Renal pelvis (tissue), 4 donors: Measurements from ENCODE around the gene GH1. TPM values are rescaled to one million over a fixed set of nuclear protein-coding genes. Genes with fewer than 3 reads are reported as not detected.
A peak's percentile ranks its signal among the peaks of the same experiment; 100 is the strongest.
"Not testable (repeated sequence)": the region's sequence is repeated elsewhere in the genome, so short reads cannot be mapped to it uniquely, and the experiment has no call there.

Experiments
- DNase-seq: peaks from one replicate; pipeline ENCODE4 v3.0.0-alpha.2; 2013
- polyA plus RNA-seq, 3 donors: library from polyadenylated mRNA; unstranded; fragments of 120-200 nt; gene quantifications; one replicate each; pipeline ENCODE4 v1.2.1, GENCODE V29; 2013; ENCODE audit not compliant: insufficient read length in 3 of 3

Gene GH1
- polyA plus RNA-seq, 3 donors = 0.16 TPM; not detected in 2

- no peak for DNase-seq
Observed at GRCh38 chr17:63927464-63928171, 9.0 kb upstream of the GH1 start.

- no peak for DNase-seq
Observed at GRCh38 chr17:63926164-63926563, 7.5 kb upstream of the GH1 start.

- no peak for DNase-seq
Observed at GRCh38 chr17:63925615-63926014, 7.0 kb upstream of the GH1 start.

GRCh38 chr17:63922402-63922801, 3.8 kb upstream of the GH1 start:
- not testable (repeated sequence) for DNase-seq

GRCh38 chr17:63920779-63921178, 2.1 kb upstream of the GH1 start:
- not testable (repeated sequence) for DNase-seq

- not testable (repeated sequence) for DNase-seq
Observed at GRCh38 chr17:63920050-63920449, 1.4 kb upstream of the GH1 start.

GRCh38 chr17:63919311-63919723, 678 bp upstream of the GH1 start:
- peak; percentile 41 for DNase-seq

GRCh38 chr17:63918305-63918704, 334 bp downstream of the GH1 start:
- no peak for DNase-seq

GRCh38 chr17:63917646-63918045, 993 bp downstream of the GH1 start:
- DNase-seq = no peak

GRCh38 chr17:63917206-63917605, 1.4 kb downstream of the GH1 start:
- DNase-seq = not testable (repeated sequence)

GRCh38 chr17:63916566-63917185, 2.0 kb downstream of the GH1 start:
- no peak for DNase-seq

GRCh38 chr17:63915753-63916152, 2.9 kb downstream of the GH1 start:
- not testable (repeated sequence) for DNase-seq

GRCh38 chr17:63914471-63914870, 4.2 kb downstream of the GH1 start:
- DNase-seq = no peak

GRCh38 chr17:63911657-63912100, 7.0 kb downstream of the GH1 start:
- no peak for DNase-seq

GRCh38 chr17:63911041-63911635, 7.5 kb downstream of the GH1 start, which contains the start of gene CSHL1:
Gene CSHL1 (minus strand): TSS chr17:63911258. CDS start chr17:63911196, 62 bp downstream.
- no peak for DNase-seq

GRCh38 chr17:63910096-63910495, 8.5 kb downstream of the GH1 start:
- no peak for DNase-seq

GRCh38 chr17:63909586-63909985, 9.1 kb downstream of the GH1 start:
- not testable (repeated sequence) for DNase-seq

- not testable (repeated sequence) for DNase-seq
Observed at GRCh38 chr17:63907161-63907778, 11.4 kb downstream of the GH1 start.

- DNase-seq = not testable (repeated sequence)
Observed at GRCh38 chr17:63904796-63905195, 13.8 kb downstream of the GH1 start.

- not testable (repeated sequence) for DNase-seq
Observed at GRCh38 chr17:63903787-63904201, 14.8 kb downstream of the GH1 start.

- DNase-seq = not testable (repeated sequence)
Observed at GRCh38 chr17:63901971-63902370, 16.7 kb downstream of the GH1 start.
